C4-2B (cell line): ENCODE results near the gene HTD2.

Source experiments
- ZFX ChIP-seq: fragments of 450-650 bp; IDR thresholded peaks from 2 replicates; pipeline ENCODE4 v1.6.1; 2017
- TF ChIP-seq, protein P1 (sequence below): fragments of 450-650 bp; conservative IDR thresholded peaks from 2 replicates; pipeline ENCODE4 v1.5.1; 2017; ENCODE audit warnings: mild to moderate bottlenecking

DNA sequence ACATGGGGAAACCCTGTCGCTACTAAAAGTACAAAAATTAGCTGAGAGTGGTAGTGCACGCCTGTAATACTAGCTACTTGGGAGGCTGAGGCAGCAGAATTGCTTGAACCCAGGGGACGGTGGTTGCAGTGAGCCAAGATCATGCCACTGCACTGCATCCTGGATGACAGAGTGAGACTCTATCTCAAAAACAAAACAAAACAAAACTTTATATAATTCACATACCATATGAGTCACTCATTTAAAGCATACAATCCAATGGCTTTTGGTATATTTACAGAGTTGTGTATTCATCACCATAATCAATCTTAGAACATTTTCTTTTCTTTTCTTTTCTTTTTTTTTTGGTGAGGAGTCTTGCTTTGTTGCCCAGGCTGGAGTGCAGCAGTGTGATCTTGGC is 35.1 kb downstream of the HTD2 start:
- TF ChIP-seq, protein P1, sequence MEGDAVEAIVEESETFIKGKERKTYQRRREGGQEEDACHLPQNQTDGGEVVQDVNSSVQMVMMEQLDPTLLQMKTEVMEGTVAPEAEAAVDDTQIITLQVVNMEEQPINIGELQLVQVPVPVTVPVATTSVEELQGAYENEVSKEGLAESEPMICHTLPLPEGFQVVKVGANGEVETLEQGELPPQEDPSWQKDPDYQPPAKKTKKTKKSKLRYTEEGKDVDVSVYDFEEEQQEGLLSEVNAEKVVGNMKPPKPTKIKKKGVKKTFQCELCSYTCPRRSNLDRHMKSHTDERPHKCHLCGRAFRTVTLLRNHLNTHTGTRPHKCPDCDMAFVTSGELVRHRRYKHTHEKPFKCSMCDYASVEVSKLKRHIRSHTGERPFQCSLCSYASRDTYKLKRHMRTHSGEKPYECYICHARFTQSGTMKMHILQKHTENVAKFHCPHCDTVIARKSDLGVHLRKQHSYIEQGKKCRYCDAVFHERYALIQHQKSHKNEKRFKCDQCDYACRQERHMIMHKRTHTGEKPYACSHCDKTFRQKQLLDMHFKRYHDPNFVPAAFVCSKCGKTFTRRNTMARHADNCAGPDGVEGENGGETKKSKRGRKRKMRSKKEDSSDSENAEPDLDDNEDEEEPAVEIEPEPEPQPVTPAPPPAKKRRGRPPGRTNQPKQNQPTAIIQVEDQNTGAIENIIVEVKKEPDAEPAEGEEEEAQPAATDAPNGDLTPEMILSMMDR, result no peak
- TF ChIP-seq ZFX, result no peak
